CD4-positive, alpha-beta T cell treated with Interleukin-12 subunit alpha and Interleukin-12 subunit beta, for 1 hour (primary cell): ENCODE measurements around the gene AMBRA1.

Source experiments
- DNase-seq: peaks from one replicate; pipeline ENCODE4 v3.0.0-alpha.2; 2020

The AMBRA1 gene

GRCh38 chr11:46574656-46575055 is 19.2 kb downstream of the AMBRA1 start:
- no peak for DNase-seq

GRCh38 chr11:46570790-46571398 is 22.9 kb downstream of the AMBRA1 start:
- no peak for DNase-seq

- DNase-seq, result no peak
Observed at GRCh38 chr11:46565232-46565840, 28.5 kb downstream of the AMBRA1 start.

GRCh38 chr11:46564459-46564858 is 29.4 kb downstream of the AMBRA1 start:
- no peak for DNase-seq

GRCh38 chr11:46562527-46562926 is 31.3 kb downstream of the AMBRA1 start:
- no peak for DNase-seq

- peak; percentile 49 for DNase-seq
Observed at GRCh38 chr11:46560300-46560991, 33.4 kb downstream of the AMBRA1 start.

- no peak for DNase-seq
Observed at GRCh38 chr11:46559815-46560214, 34.0 kb downstream of the AMBRA1 start.

GRCh38 chr11:46557684-46558151 is 36.1 kb downstream of the AMBRA1 start:
- no peak for DNase-seq

- DNase-seq, result no peak
Observed at GRCh38 chr11:46555267-46556054, 38.4 kb downstream of the AMBRA1 start.

- DNase-seq, result no peak
Observed at GRCh38 chr11:46554213-46555147, 39.3 kb downstream of the AMBRA1 start.

- no peak for DNase-seq
Observed at GRCh38 chr11:46553814-46554212, 40.0 kb downstream of the AMBRA1 start.

- no peak for DNase-seq
Observed at GRCh38 chr11:46551261-46551660, 42.6 kb downstream of the AMBRA1 start.

GRCh38 chr11:46547579-46547978 is 46.2 kb downstream of the AMBRA1 start:
- DNase-seq, result no peak

GRCh38 chr11:46543564-46543963 is 50.3 kb downstream of the AMBRA1 start:
- no peak for DNase-seq

GRCh38 chr11:46541593-46542371 is 52.0 kb downstream of the AMBRA1 start:
- no peak for DNase-seq

GRCh38 chr11:46540807-46541206 is 53.0 kb downstream of the AMBRA1 start:
- no peak for DNase-seq

- peak; percentile 72 for DNase-seq
Observed at GRCh38 chr11:46537537-46538295, 56.1 kb downstream of the AMBRA1 start.

- DNase-seq, result no peak
Observed at GRCh38 chr11:46537121-46537520, 56.7 kb downstream of the AMBRA1 start.

- no peak for DNase-seq
Observed at GRCh38 chr11:46535688-46536087, 58.1 kb downstream of the AMBRA1 start.

GRCh38 chr11:46534711-46535110 is 59.1 kb downstream of the AMBRA1 start:
- DNase-seq, result no peak
